Effector memory CD4-positive, alpha-beta T cell (primary cell): ENCODE measurements around the gene UBAC2.
"Not testable (repeated sequence)": the region's sequence is repeated elsewhere in the genome, so short reads cannot be mapped to it uniquely, and the experiment has no call there.

Experiments
- DNase-seq, 3 donors: peaks; one replicate each; pipeline ENCODE4 v3.0.0-alpha.2; 2020
- H3K27ac ChIP-seq: 2 replicates; pipeline ENCODE4 v1.7.0; 2013; ENCODE audit warnings: mild to moderate bottlenecking, low read length, moderate library complexity; ENCODE audit not compliant: insufficient read depth, poor library complexity, severe bottlenecking
- H3K27me3 ChIP-seq: replicated peaks from 2 replicates; pipeline ENCODE4 v1.7.0; 2013; ENCODE audit warnings: mild to moderate bottlenecking, low read length; ENCODE audit not compliant: insufficient read depth, control insufficient read depth, poor library complexity, severe bottlenecking
- H3K36me3 ChIP-seq: 2 replicates; pipeline ENCODE4 v1.7.0; 2013; ENCODE audit warnings: mild to moderate bottlenecking, low read length, moderate library complexity; ENCODE audit not compliant: control insufficient read depth, insufficient read depth
- H3K4me1 ChIP-seq: 2 replicates; pipeline ENCODE4 v1.7.0; 2013; ENCODE audit warnings: low read length, mild to moderate bottlenecking; ENCODE audit not compliant: control insufficient read depth, insufficient read depth, poor library complexity, severe bottlenecking
- H3K4me3 ChIP-seq: 2 replicates; pipeline ENCODE4 v1.7.0; 2013; ENCODE audit warnings: low read length, low read depth, mild to moderate bottlenecking; ENCODE audit not compliant: insufficient read depth, poor library complexity, severe bottlenecking
- H3K9me3 ChIP-seq: 2 replicates; pipeline ENCODE4 v1.7.0; 2013; ENCODE audit warnings: mild to moderate bottlenecking, low read length, moderate library complexity; ENCODE audit not compliant: control insufficient read depth

The UBAC2 gene

GRCh38 chr13:99230991-99231390 is 30.3 kb downstream of the UBAC2 start:
- peak overlapping the region; percentile 14 for H3K27ac ChIP-seq
- H3K4me1 ChIP-seq, result peaks cover 42% of the 10 kb centered on the region
- no peaks in the 10 kb centered on the region for H3K27me3 ChIP-seq
- no peaks in the 10 kb centered on the region for H3K36me3 ChIP-seq
- H3K4me3 ChIP-seq, result no peak overlapping the region
- no peaks in the 10 kb centered on the region for H3K9me3 ChIP-seq
- DNase-seq, result no peak

GRCh38 chr13:99231721-99232120 is 31.1 kb downstream of the UBAC2 start:
- no peaks in the 10 kb centered on the region for H3K36me3 ChIP-seq
- no peak for DNase-seq
- H3K4me3 ChIP-seq, result no peak overlapping the region
- H3K27ac ChIP-seq, result no peak overlapping the region
- no peaks in the 10 kb centered on the region for H3K9me3 ChIP-seq
- no peaks in the 10 kb centered on the region for H3K27me3 ChIP-seq
- peaks cover 35% of the 10 kb centered on the region for H3K4me1 ChIP-seq

GRCh38 chr13:99237981-99238662 is 37.5 kb downstream of the UBAC2 start:
- Histone ChIP-seq H3K27me3 (no peaks in the 10 kb centered on the region), H3K4me1 (peaks cover 3% of the 10 kb centered on the region), H3K36me3 (peaks cover 11% of the 10 kb centered on the region), H3K4me3 (peak overlapping the region; percentile 51), H3K9me3 (no peaks in the 10 kb centered on the region), H3K27ac (peak overlapping the region; percentile 70)
- no peak for DNase-seq

GRCh38 chr13:99246100-99246499 is 45.4 kb downstream of the UBAC2 start:
- Histone ChIP-seq H3K4me3 (no peak overlapping the region), H3K27ac (no peak overlapping the region), H3K27me3 (no peaks in the 10 kb centered on the region), H3K36me3 (peaks cover 16% of the 10 kb centered on the region), H3K4me1 (no peaks in the 10 kb centered on the region), H3K9me3 (no peaks in the 10 kb centered on the region)
- no peak for DNase-seq

- not testable (repeated sequence) for H3K4me3 ChIP-seq, H3K9me3 ChIP-seq, H3K27me3 ChIP-seq, H3K4me1 ChIP-seq, H3K27ac ChIP-seq, DNase-seq
- H3K36me3 ChIP-seq, result peaks cover 17% of the 10 kb centered on the region
Measured at GRCh38 chr13:99249178-99249577, 48.5 kb downstream of the UBAC2 start.

- H3K4me3 ChIP-seq, H3K9me3 ChIP-seq, H3K27me3 ChIP-seq, H3K4me1 ChIP-seq, H3K27ac ChIP-seq, DNase-seq: not testable (repeated sequence)
- H3K36me3 ChIP-seq, result peaks cover 20% of the 10 kb centered on the region
Measured at GRCh38 chr13:99249606-99250005, 49.0 kb downstream of the UBAC2 start.

GRCh38 chr13:99250982-99251825 is 50.5 kb downstream of the UBAC2 start:
- Histone ChIP-seq H3K27ac (no peak overlapping the region), H3K27me3 (no peaks in the 10 kb centered on the region), H3K4me3 (no peak overlapping the region), H3K4me1 (peaks cover 6% of the 10 kb centered on the region), H3K36me3 (peaks cover 30% of the 10 kb centered on the region), H3K9me3 (no peaks in the 10 kb centered on the region)
- DNase-seq, result no peak

GRCh38 chr13:99251921-99252320 is 51.3 kb downstream of the UBAC2 start:
- DNase-seq, result no peak

GRCh38 chr13:99254830-99255229 is 54.2 kb downstream of the UBAC2 start:
- Histone ChIP-seq H3K9me3 (no peaks in the 10 kb centered on the region), H3K4me1 (peaks cover 13% of the 10 kb centered on the region), H3K4me3 (no peak overlapping the region), H3K27ac (peak overlapping the region; percentile 4), H3K27me3 (no peaks in the 10 kb centered on the region), H3K36me3 (peaks cover 21% of the 10 kb centered on the region)
- DNase-seq, result no peak

More at GRCh38 chr13:99251921-99252320, 51.3 kb downstream of the UBAC2 start:
- peaks cover 6% of the 10 kb centered on the region for H3K4me1 ChIP-seq
- peaks cover 30% of the 10 kb centered on the region for H3K36me3 ChIP-seq
- no peaks in the 10 kb centered on the region for H3K9me3 ChIP-seq
- no peak overlapping the region for H3K4me3 ChIP-seq
- no peak overlapping the region for H3K27ac ChIP-seq
- no peaks in the 10 kb centered on the region for H3K27me3 ChIP-seq

- Histone ChIP-seq H3K9me3 (no peaks in the 10 kb centered on the region), H3K27me3 (no peaks in the 10 kb centered on the region), H3K4me3 (no peak overlapping the region), H3K27ac (peak overlapping the region; percentile 4), H3K4me1 (peaks cover 15% of the 10 kb centered on the region), H3K36me3 (peaks cover 21% of the 10 kb centered on the region)
- DNase-seq, result no peak
Measured at GRCh38 chr13:99255271-99255670, 54.6 kb downstream of the UBAC2 start.
